Measurements from ENCODE around the gene GMDS.
A peak's percentile ranks its signal among the peaks of the same experiment; 100 is the strongest.

The GMDS gene

DNA sequence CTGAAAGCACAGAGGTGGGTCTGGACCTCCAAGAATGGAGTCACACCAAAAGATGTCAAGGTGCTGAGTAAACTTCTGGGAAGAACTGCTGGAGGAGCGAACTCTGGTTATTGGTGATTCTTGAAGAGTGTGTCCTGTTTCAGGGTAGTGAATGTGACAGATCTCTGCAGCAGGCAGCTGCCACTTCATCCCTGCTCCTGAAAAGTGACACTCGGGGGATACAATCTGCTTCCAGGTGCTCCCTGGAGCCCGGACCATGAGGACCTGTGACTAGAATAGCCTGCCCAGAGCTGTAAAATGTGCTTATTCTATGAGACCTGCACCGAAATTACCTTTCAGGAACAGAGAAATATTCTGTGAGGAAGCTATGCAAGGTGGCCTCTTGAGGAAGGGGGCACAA is 444.6 kb downstream of the GMDS start:
- no peak for DNase-seq (ENCODE audit: low spot score)

- no peak for DNase-seq (ENCODE audit: low spot score)
Observed at GRCh38 chr6:1798965-1799325, 446.5 kb downstream of the GMDS start.

DNA sequence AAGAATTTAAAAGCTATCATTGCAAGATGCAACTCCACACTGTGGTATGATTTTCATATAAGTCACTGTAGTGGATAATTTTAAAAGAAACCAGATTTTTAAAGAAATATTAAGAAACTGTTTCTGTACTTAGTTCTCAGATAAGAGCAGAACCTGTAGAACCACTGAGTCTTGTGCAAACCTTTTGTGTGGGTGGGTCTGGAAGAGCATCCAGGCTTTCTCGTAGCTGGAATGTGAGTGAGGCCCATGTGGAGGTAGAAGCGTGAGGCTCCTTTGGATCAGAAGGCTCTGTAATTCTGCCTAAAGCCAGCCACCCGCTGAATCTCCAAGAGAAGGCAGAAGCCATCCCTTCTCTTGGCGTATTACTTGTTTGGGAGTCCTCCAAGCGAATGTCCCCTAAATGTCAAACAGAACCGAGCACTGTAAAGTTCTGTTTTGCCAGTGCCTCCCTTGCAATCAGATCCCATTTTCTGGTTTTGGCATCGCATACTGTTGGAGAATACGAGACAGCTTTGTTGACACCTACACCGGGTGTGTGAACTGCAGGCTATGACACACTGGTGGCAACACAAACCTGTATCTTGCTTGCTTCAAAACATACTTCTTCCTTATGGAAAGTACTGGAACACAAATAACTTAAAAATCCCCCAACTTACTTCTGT is 447.0 kb downstream of the GMDS start:
- DNase-seq (ENCODE audit: low spot score): no peak

GRCh38 chr6:1797801-1798200 is 447.6 kb downstream of the GMDS start:
- DNase-seq (ENCODE audit: low spot score): peak; percentile 20

GRCh38 chr6:1796706-1797529 is 448.5 kb downstream of the GMDS start:
- no peak for DNase-seq (ENCODE audit: low spot score)

- DNase-seq (ENCODE audit: low spot score): no peak
Observed at GRCh38 chr6:1795910-1796309, 449.5 kb downstream of the GMDS start.

DNA sequence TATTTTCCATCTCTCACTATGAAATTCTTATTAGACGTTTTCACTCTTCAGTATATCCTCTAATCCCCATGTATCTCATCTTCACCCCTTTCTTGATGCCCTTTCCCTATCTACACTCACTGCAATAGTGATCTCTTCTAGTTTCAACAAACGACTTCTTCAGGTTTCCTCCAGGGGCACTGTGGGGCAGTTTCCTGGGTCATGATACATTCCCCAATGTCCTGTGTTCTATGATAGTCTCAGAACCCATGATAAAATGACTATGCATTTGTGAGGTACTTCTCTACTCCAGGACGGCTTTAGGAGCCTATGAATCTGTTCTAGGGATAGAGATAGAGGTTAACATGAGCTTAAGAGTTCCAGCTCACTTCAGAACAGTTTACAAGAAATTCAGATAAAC is 452.4 kb downstream of the GMDS start:
- no peak for DNase-seq (ENCODE audit: low spot score)

DNA sequence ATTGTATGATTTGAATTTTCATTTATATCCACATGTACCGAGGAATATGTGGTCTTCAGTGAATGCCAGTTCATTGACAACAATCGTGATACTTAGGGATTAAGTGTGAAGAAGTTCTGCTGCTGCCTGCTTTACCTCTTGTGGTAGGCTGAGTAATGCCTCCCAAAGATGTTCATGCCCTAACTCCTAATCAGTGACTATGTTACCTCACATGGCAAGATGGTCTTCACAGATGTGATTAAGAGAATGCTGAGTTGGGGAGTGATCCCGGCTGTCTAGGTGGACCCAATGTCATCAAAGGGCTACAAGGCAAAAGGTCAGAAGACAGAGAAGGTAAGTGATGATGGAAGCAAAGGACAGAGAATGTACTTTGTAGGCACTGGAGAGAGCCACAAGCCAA is 454.7 kb downstream of the GMDS start:
- no peak for DNase-seq (ENCODE audit: low spot score)

DNA sequence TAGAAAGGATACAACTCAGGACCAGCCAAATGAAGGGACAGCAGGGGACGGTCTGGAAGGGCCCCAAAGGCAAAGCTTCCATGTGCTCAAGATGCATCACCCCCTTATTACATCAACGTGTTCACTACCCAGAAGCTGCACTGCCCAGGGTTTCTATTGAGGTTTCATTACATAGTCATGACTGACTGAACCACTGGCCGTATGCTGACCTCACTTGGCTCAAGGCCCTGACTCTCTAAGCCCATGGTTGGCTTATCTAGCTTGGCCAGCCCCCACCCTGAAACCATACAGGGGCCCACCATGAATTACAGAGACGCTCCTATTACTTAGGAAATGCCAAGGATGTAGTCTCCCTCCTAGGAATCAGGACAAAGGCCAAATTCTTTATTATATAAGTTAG is 456.3 kb downstream of the GMDS start:
- no peak for DNase-seq (ENCODE audit: low spot score)

GRCh38 chr6:1787894-1788293 is 457.5 kb downstream of the GMDS start:
- peak; percentile 86 for DNase-seq (ENCODE audit: low spot score)

DNA sequence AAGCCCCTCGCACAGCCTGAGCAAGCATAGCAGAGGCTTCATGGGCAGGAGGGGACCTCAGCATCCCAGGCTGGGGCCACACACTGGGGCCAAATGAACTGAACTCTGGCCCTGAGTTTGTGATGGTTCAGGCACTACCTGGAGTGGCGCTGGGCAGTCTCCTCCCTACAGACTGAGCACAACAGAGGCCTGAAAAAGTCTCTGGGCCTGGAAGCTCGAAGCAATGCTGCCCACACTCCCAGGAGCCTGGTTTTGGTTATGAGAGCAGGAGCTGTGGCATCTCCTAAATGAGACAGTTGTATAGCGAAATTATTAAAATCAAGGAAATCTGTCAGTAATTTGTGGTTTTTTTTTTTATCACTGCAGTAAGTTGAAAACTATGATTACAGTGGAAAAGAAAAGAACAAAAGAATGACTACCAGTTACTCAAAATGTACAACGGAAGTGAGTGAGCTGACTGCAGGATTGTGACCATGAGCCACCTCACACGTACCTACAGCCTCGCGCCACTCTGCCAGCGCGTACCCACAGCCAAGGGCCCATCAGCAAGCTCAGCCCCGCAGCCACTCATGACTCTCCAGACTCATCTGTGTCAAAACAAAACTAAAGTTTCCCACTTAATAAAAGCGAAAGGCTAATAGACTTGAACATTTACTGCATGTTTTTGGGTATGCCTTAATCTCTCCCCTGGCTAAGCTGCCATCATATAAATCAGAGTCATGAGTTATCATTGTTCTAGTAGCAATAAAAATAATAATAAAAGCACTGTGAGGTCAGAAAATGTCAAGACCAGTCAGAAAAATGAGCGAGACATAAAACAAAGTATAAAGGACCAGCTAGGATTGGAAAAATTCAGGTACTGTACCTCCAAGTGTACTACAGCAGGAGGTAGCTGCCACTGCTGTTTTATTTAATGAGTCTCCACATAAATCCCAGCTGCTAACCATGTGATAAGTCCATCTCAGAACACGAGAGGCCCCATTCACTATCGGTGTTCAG is 458.7 kb downstream of the GMDS start:
- no peak for DNase-seq (ENCODE audit: low spot score)

DNA sequence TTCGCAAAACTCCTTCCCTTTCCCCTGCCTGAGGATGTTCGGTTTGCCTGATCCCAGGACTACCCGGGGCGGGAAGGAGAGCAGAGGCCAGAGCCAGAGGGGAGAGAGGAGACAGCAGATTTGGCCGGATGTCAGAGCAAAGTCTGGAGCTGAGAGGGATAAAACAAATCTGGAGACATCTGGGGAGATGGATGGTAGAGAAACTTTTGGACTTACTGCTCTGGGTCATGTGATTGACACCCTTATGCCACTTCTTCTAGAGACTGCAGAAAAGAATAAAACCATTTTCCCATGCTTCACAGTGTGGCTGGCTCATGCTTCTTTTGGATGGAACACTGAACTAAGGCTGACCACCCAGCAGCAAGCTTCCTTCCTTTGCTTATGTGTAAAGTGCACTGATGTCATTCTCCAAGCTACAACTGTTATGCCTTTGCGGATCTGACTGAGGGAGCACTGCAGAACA is 461.0 kb downstream of the GMDS start:
- no peak for DNase-seq (ENCODE audit: low spot score)

GRCh38 chr6:1781817-1782184 is 463.6 kb downstream of the GMDS start:
- no peak for DNase-seq (ENCODE audit: low spot score)

GRCh38 chr6:1781152-1781816 is 464.1 kb downstream of the GMDS start:
- DNase-seq (ENCODE audit: low spot score): no peak

DNA sequence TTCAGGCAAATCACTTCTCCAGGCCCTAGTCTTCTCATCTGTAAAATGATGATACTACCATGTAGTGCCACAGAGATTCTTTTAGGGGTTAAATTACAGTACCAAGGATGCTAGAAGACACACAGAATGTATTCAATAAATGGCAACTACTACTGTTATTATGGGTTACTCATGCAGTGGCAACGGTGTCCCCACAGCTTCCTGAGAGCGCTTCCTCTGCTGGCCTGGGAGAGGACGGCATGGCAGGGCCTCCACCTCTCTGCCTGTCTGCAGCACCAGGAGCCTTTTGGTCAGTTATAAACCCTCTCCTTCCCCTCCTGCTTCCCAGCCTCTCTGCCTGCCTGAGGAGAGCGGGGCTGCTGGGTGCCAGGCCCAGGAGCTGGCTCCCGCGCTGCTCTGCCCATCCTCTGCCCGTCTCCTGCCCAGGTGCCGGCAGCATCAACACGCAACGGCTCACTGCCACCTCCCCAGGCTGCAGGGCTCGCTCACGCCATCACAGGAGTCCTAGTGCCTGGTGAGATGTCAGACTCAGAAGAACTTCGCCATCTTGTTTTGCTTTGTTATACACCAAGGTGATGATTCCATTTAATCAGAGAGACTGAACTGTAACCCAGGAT is 465.0 kb downstream of the GMDS start:
- no peak for DNase-seq (ENCODE audit: low spot score)

DNA sequence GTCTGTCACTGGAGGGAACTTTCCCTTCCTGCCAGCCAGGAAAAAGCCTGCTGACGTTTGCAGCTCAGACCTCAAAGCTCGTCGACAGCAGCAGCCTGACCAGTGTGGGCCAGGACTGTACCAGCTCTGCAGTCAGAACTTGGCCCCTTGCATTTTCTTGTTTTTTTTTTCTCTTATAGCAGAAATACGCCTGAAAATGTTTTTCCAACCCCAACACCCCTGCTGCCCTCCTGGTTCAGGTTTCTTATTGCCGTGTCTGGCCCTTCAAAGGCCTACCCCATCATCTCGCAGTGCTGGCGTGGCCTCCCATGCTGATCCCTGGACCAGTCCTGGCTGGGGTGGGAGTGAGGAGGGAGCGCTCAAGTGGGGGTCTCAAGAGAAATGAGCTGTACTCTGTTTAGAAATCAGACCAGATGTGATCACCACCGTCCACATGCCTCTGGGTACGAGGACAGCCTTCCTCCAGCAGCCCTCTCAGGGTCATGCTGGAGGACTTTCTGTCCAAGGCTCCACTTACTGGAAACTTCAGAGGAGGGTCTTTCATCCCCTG is 466.6 kb downstream of the GMDS start:
- DNase-seq (ENCODE audit: low spot score): no peak

GRCh38 chr6:1777921-1778685 is 467.3 kb downstream of the GMDS start:
- DNase-seq (ENCODE audit: low spot score): no peak

- DNase-seq (ENCODE audit: low spot score): no peak
Observed at GRCh38 chr6:1775441-1775840, 470.0 kb downstream of the GMDS start.

GRCh38 chr6:1774226-1774915 is 471.0 kb downstream of the GMDS start:
- DNase-seq (ENCODE audit: low spot score): no peak

DNA sequence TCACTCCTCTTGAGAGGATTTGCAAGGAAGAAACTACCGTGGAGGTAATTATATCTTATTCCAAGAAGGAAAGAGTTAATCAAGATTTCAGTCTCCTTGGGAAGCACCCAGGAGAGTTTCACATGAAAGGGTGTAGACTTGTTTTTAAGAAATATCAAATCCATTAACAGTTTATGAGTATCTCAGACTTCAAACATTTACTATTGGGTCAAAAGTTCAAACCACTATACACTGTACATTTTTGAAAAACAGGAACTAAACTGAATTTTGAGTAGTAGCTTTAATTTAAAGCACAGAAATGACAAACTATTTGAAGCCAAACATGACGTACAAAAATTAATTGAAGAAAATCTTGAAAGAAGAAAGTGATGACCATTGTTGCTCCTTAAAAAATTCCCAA is 471.7 kb downstream of the GMDS start:
- DNase-seq (ENCODE audit: low spot score): no peak

Data from GM03348 (cell line).